Caki2 (cell line): ENCODE results near the gene NAA80. TPM values are rescaled to one million over a fixed set of nuclear protein-coding genes. Genes with fewer than 3 reads are reported as not detected.
"Not testable (repeated sequence)": the region's sequence is repeated elsewhere in the genome, so short reads cannot be mapped to it uniquely, and the experiment has no call there.

Experiments used
- DNase-seq: peaks from one replicate; pipeline ENCODE4 v3.0.0-alpha.2; 2015; ENCODE audit warnings: low read depth
- in situ Hi-C: cut with HindIII; loops from 2 replicates; pipeline ENCODE4 v1.10.0; 2016; ENCODE audit warnings: low sequenced_read_pairs, low pct_unique_long_range_greater_than_20kb, mixed read lengths
- total RNA-seq: library from RNA; depleted of rRNA; stranded (reverse); fragments of >200 nt; shearing (Covaris generic); gene quantifications from 2 replicates; pipeline ENCODE4 v1.2.3, GENCODE V29; 2014; ENCODE audit warnings: low replicate concordance

NAA80 gene
- total RNA-seq, 1 experiment from 2014 or later, result 8.3 TPM

DNA sequence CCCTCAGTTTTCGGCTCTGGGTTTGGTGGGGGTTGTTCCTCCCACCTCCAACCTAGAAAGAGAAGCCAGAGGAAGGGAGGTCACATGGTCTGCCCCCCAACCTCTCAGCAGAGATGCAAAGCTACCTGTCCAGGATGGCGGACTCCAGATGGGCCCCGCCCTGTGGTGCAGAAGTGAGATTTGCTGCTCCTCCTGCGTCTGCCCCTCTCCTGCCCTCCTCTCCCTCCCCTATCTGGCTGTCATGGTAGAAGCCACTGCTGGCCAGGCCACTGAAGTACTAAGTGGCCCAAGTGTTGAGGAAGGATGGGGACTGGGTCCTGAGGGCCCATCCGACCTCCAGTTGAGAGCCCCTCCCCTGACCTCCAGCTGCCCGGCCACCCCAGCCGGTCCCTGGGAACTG lies 32.4 kb downstream of the NAA80 start:
- in situ Hi-C loops, result no loop called here
- DNase-seq, result no peak

GRCh38 chr3:50266017-50266416 lies 33.2 kb downstream of the NAA80 start:
- in situ Hi-C loops, result no loop called here
- no peak for DNase-seq

GRCh38 chr3:50265571-50265970 lies 33.6 kb downstream of the NAA80 start:
- DNase-seq, result no peak
- in situ Hi-C loops, result no loop called here

GRCh38 chr3:50264964-50265485 lies 34.2 kb downstream of the NAA80 start:
- in situ Hi-C loops, result no loop called here
- DNase-seq, result no peak

GRCh38 chr3:50264383-50264963 lies 34.7 kb downstream of the NAA80 start:
- DNase-seq, result peak; percentile 97
- in situ Hi-C loops, result no loop called here

DNA sequence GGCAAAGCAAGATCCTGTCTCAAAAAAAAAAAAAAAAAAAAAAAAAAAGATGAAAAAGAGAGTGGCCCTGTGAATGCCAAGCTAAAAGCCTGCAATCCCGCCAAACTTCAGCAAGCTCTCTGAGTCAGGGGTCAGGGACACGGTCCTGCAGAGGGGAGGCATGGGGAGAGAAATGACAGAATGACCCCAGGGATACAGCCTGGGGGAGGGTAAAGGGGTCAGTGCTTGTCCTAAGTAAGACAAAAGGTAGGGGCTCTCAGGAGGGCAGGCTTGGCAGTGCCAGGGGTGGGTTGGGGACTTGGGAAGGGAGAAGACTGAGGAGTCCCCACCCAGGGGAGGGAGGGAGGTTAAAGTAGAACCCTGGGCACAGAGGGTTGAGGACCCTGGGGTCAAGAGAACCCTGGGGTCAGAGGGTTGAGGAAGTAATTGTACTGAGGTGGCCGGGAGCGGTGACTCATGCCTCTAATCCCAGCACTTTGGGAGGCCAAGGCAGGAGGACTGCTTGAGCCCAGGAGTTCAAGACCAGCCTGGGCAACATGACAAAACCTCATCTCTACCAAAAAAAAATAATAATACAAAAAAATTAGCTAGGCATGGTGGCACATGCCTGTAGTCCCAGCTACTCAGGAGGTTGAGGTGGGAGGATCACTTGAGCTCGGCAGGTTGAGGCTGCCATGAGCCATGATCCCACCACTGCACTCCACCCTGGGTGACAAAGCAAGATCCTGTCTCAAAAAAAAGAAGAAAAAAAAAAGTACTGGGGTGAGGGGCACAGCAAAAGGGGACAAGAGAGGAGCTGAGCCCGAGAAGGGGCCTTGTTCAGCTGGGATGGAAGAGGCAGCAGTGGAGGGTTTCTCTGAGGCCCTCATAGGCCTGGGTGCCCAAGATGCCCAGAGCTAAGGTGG lies 35.5 kb downstream of the NAA80 start:
- in situ Hi-C loops, result no loop called here
- no peak for DNase-seq

DNA sequence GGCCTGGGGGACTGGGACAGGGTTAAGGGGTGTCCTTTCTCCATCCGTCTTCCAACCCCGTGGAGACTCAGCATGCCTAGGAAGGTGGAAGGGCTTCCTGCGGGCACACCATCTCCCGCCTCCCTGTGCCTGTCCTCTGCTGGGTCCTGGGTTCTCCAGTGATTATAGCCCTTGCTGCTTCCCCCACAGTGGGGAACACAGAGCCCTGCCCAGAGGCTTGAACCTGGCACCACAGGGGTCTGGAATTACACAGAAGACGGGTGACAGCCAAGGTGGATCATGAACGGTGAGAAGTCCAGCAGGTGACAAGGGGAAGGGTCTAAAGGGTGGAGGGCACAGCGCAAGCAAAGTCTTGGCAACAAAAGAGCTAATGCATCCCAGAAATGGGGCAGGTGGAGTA lies 36.4 kb downstream of the NAA80 start:
- no peak for DNase-seq
- in situ Hi-C loops, result no loop called here

- DNase-seq, in situ Hi-C loops: not testable (repeated sequence)
These were observed 37.0 kb downstream of the NAA80 start for GRCh38 chr3:50262200-50262599.

- in situ Hi-C loops, result no loop called here
- no peak for DNase-seq
These were observed 37.7 kb downstream of the NAA80 start for GRCh38 chr3:50261505-50261904.

GRCh38 chr3:50260942-50261441 lies 38.2 kb downstream of the NAA80 start:
- DNase-seq, result no peak
- in situ Hi-C loops, result no loop called here

DNA sequence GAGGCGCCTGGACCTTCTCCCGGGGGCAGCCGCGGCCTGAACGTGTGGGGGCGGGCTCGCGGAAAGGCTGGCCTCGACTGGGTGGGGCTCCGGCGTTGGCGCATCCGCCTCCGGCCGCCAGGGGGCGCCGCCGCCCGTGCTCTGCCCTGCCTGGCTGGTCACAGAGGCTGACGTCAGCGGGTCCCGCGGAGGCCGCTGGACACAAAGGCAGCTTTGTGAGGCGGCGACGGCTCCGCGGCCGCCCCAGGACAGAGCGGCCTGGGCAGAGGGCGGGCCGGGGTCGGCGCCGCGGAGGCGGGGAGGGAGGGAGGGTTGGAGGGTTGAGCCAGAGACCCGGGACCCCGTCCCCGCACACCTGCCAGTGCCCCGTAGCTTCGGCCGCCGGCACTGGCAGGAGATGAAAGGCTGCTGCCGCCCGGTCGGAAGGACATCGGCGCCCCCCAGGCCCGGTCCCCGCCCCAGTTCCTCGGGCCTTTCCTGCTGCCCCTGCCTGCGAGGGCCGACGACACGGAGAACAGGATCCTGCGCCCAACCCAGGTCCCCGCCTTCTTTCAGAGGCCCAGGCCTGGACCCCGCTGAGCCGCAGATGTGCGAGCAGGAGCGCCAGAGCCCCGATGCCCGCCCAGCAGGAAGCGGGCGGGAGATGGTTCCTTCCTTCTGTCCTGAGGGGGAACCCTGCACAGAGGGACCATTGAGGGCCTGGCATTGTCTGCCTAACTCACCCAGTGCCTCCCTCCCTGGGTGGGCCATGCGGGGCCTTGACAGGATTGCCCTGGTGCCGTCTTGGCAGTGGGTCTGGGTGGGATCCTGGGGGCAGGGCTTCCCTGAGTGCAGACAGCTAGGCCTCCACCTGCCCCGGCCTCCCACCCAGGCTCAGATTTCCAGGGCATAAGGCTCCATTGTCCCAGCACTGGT lies 38.9 kb downstream of the NAA80 start:
- peak; percentile 82 for DNase-seq
- in situ Hi-C loops, result no loop called here

DNA sequence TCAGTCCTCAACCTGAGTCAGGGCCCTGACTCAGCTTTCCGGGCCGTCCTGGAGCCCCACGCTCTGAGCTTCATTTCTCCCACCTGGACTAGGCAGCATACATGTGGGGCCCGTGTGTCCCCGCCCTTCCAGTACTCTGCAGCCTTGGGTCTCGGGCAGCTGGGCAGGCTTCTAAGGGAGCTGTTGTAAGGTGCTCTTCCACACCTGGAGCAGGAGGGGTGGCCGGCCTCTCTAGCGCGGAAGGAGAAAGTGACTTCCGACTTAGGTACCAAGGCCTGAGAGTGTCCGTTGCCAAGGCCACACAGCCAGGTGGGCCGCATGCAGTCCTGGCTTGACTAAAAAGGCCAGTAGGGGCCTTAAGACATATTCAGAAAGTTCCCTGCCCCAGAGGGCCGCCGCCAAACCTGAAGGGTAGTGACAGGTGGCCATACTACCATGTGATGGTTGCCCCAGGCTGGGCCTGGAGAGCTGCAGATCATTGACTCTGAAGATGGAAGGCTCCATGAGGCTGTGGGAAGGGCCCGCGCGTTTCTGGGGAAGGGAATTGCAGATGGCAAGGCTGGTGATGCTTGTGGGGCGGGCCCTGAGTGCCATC lies 39.7 kb downstream of the NAA80 start:
- in situ Hi-C loops, result no loop called here
- no peak for DNase-seq

GRCh38 chr3:50258979-50259378 lies 40.2 kb downstream of the NAA80 start:
- no peak for DNase-seq
- in situ Hi-C loops, result no loop called here

DNA sequence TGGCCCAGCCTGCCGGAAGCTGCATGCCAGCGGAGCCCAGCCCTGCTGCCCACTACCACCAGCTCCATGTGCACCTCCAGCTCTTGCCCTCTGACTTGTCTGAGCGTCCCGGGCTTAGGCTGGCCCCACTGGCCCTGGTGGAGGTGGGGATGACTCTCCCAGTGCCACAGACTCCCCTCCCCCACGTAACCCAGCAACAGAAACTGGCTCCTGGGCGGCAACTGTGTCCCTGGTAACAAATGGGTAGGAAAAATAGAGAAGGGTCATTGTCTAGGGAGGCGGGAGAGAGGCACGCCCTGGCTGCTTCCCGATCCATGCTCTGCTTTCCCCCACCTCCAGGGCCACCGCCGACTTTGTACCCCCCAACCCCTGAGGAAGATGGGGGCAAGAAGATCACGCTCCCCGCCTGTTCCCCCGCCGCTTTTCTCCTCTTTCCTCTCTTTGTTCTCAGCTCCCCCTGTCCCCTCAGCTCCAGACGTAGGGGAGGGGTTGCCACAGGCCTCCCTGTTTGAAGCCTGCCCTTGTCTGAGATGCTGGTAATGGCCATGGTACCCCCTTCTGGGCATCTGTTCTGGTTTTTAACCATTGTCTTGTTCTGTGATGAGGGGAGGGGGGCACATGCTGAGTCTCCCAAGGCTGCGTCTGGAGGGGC lies 41.0 kb downstream of the NAA80 start:
- in situ Hi-C loops, result no loop called here
- no peak for DNase-seq

DNA sequence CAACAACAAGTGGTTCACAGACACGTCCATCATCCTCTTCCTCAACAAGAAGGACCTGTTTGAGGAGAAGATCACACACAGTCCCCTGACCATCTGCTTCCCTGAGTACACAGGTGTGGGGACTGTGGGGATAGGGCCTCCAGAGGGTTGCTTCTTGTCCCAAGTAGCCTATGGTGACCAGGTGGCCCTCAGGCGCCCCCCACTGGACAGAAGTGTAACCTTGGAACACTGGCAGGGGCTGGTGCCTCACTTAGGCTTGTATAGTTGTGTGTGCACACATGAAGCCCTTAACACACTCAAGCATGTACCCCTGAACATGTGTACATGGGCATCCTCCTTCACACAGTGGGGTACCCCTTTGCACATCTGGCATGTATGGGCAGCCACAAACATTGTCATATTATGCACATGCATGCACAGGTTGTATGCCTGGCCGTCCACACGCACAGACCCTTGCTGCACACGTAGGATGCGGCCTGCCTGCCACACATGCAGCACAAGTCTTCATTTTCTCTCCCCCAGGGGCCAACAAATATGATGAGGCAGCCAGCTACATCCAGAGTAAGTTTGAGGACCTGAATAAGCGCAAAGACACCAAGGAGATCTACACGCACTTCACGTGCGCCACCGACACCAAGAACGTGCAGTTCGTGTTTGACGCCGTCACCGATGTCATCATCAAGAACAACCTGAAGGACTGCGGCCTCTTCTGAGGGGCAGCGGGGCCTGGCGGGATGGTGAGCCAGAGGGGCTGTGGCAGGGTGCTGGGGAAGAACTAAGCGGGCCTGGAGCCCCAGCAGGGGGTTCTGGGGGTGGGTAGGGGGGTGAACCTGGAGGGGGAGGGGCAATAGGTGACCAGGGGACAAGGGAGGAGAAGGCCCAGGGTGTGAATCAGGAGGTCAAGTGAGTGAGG lies 42.0 kb downstream of the NAA80 start:
- peak; percentile 40 for DNase-seq
- in situ Hi-C loops, result no loop called here

GRCh38 chr3:50255251-50255615 lies 44.0 kb downstream of the NAA80 start:
- DNase-seq, result no peak
- in situ Hi-C loops, result no loop called here
